IgD-negative memory B cell (primary cell): Measurements from ENCODE around the gene ARPP21. TPM values are rescaled to one million over a fixed set of nuclear protein-coding genes. Genes with fewer than 3 reads are reported as not detected.

ENCODE experiments used
- H3K27ac Mint-ChIP-seq, 3 donors: one replicate each; pipeline ENCODE4 v1.8.0; 2020 to 2022; ENCODE audit warnings: mild to moderate bottlenecking in 3 of 3, mixed read lengths in 3 of 3, moderate library complexity in 1 of 3
- H3K27me3 Mint-ChIP-seq: one replicate; pipeline ENCODE4 v1.8.0; 2021; ENCODE audit warnings: mixed read lengths
- H3K36me3 Mint-ChIP-seq: one replicate; pipeline ENCODE4 v1.8.0; 2020; ENCODE audit warnings: mild to moderate bottlenecking, mixed read lengths
- H3K4me1 Mint-ChIP-seq, 3 donors: one replicate each; pipeline ENCODE4 v1.8.0; 2020 to 2022; ENCODE audit warnings: mixed read lengths in 3 of 3, mild to moderate bottlenecking in 1 of 3
- H3K4me3 Mint-ChIP-seq, 4 donors: one replicate each; pipeline ENCODE4 v1.8.0; 2020 to 2022; ENCODE audit warnings: mild to moderate bottlenecking in 4 of 4, mixed read lengths in 4 of 4, moderate library complexity in 3 of 4
- H3K9me3 Mint-ChIP-seq, 3 donors: one replicate each; pipeline ENCODE4 v1.8.0; 2020 to 2021; ENCODE audit warnings: mixed read lengths in 3 of 3, mild to moderate bottlenecking in 1 of 3
- polyA plus RNA-seq: library from polyadenylated mRNA; unstranded; fragments of 300-500 nt; fragmentation: Illumina TruSeq; gene quantifications from one replicate; pipeline ENCODE4 v1.2.3, GENCODE V29; 2021

ARPP21 gene
- polyA plus RNA-seq, 1 donor from 2014 or later: not detected

DNA sequence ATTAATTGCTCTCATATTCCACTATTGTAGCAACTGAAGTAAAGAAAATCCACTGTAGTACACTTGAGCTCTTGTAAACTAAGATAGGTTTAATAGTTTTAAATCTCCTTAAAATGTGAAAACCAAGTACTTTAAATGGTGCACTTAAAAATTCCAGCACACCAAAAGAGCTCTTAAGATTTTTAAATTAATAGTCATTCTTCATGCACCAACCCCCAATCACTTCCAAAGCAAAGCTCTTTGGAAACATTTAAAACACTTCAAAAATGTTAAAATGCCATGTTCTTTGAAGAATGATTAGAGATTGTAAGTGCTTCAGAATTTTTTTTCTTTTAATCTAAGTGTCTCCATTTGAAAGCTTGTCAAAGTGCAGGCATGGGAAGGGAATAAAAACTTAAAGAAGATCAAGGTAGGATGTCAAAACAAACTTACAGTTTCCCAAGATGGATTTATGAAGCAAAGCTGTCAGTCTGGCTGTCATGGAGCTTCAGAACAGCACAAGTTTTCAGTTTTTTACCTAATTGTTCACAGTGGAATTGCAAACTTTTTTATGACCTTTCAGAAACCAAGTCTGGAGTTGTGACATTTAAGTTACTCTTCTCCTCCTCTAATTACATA, 84.3 kb downstream of the ARPP21 start:
- Mint-ChIP-seq H3K4me3 (no peak overlapping the region), H3K27me3 (no peaks in the 10 kb centered on the region), H3K4me1 (no peaks in the 10 kb centered on the region), H3K27ac (no peak overlapping the region), H3K9me3 (peaks cover 0 to 2% (median 0%) of the 10 kb centered on the region in 3 donors), H3K36me3 (no peaks in the 10 kb centered on the region)

DNA sequence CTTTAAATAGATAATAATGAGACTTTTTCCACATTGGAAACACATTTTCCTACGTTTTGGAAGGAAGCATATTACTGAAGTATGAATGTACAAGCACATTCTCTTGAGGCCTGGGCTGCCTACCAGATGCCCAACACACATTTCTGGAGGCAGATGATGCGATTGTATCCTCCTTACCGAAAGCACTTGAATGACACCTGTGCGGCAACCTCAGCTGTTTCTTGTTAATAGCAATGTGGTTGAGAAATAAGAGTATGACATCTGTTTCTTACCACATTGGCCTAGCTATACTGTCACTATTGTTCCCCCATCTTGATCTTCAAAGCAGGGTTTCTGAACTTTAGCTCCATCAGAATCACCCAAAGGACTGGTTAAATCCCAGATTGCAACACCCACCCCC, 84.8 kb downstream of the ARPP21 start:
- no peaks in the 10 kb centered on the region for H3K36me3 Mint-ChIP-seq
- no peaks in the 10 kb centered on the region for H3K27me3 Mint-ChIP-seq
- H3K4me1 Mint-ChIP-seq: no peaks in the 10 kb centered on the region
- peaks cover 0 to 2% (median 0%) of the 10 kb centered on the region in 3 donors for H3K9me3 Mint-ChIP-seq
- no peak overlapping the region for H3K4me3 Mint-ChIP-seq
- no peak overlapping the region for H3K27ac Mint-ChIP-seq

DNA sequence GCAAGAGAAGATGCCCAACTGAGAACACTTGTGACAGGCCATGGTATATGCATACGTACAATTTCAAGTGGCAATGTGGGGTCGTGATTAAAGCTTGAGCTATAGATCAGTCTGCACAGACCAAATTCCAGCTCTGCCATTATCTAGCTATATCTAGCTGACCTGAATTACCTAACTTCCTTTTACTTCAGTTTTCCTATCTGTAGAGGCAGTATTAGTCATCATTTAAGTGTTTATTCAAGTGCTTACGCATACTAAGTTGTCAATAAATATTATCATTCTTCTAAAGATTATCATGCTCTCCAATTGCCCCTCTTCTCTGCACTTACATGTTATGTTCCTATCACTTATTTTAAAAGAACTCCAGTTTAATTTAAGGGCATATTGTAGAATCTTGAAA, 87.9 kb downstream of the ARPP21 start:
- peaks cover 0 to 2% (median 0%) of the 10 kb centered on the region in 3 donors for H3K9me3 Mint-ChIP-seq
- no peaks in the 10 kb centered on the region for H3K27me3 Mint-ChIP-seq
- H3K4me1 Mint-ChIP-seq: no peaks in the 10 kb centered on the region
- H3K36me3 Mint-ChIP-seq: no peaks in the 10 kb centered on the region
- H3K27ac Mint-ChIP-seq: no peak overlapping the region
- H3K4me3 Mint-ChIP-seq: no peak overlapping the region

DNA sequence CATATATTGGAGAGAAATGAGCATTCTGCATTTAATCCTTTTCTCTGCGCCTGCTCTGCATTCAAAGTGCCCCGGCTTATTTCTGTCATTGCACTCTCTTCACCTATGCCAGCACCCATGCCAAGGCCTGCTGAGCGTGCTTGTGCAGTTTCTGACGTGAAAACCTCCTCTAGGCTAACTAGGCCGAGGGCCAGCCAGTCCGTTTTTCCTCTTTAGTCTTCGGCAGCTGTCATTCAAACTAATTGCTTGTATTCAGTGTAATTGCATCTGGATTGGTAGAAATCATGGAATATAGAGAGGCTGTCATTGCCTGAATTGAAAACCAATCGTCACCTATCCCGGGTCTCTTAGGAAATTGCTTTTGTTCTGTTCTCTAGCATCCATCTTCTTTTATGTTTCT, 94.0 kb downstream of the ARPP21 start:
- Mint-ChIP-seq H3K27ac (no peak overlapping the region), H3K27me3 (no peaks in the 10 kb centered on the region), H3K4me1 (no peaks in the 10 kb centered on the region), H3K36me3 (no peaks in the 10 kb centered on the region), H3K9me3 (peaks cover 0 to 3% (median 0%) of the 10 kb centered on the region in 3 donors), H3K4me3 (no peak overlapping the region)

DNA sequence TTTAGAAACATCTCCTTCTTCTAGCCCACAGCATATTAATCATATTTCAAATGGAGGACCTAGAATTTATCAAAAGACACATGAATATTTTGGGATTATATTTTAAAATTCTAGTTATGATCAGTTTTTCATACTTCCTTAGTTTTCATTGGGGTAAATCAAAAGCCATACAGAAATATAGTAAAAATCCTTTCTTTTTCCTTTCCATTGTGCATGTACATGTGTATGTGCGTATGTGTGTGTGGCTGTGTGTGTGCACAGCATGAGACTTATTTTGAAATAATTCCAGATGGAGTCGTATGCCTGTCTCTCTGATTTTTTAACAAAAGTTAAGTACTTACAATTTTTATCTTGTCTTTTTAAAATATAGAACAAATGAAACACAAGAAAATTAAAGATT, 94.5 kb downstream of the ARPP21 start:
- Mint-ChIP-seq H3K27me3 (no peaks in the 10 kb centered on the region), H3K9me3 (peaks cover 0 to 3% (median 0%) of the 10 kb centered on the region in 3 donors), H3K4me1 (no peaks in the 10 kb centered on the region), H3K36me3 (no peaks in the 10 kb centered on the region), H3K4me3 (no peak overlapping the region), H3K27ac (no peak overlapping the region)

DNA sequence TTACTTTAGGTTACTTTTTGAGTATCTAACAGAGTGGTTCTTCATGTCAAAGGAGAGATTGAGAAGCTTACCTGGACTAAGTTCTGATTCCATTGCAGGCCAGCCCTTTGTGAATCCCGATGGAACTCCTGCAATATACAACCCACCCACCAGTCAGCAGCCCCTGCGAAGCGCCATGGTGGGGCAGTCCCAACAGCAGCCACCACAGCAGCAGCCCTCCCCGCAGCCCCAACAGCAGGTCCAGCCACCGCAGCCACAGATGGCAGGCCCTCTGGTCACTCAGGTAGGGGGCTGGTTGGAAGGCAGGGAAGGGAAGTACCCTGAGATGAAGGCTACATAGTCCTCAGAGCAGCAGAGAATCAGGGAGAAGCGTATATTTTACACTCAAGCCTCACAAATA, 97.8 kb downstream of the ARPP21 start:
- H3K27ac Mint-ChIP-seq: peak overlapping the region in 1 of 3 donors; percentile 31
- H3K27me3 Mint-ChIP-seq: no peaks in the 10 kb centered on the region
- H3K36me3 Mint-ChIP-seq: no peaks in the 10 kb centered on the region
- peaks cover 0 to 3% (median 2%) of the 10 kb centered on the region in 3 donors for H3K9me3 Mint-ChIP-seq
- no peaks in the 10 kb centered on the region for H3K4me1 Mint-ChIP-seq
- no peak overlapping the region for H3K4me3 Mint-ChIP-seq

DNA sequence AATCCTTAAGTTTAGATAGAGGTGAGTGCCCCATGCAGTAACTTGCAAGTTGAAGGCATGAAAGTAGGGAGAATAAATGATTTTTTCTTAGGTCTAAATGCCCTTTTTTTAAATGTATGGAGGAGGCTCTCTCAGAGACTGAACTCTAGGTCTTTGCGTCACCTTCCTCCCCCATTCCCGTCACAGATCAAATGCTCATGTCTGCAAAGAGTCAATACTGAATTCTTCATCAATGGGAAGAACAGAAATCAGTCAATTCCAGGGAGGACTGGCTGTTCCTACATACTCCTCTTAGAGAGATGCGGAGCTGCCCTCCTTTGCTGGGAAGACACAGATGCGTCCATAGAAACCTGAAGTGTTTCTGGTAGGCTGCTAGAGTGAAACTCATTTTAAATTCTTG, 98.2 kb downstream of the ARPP21 start:
- H3K4me1 Mint-ChIP-seq: no peaks in the 10 kb centered on the region
- no peaks in the 10 kb centered on the region for H3K27me3 Mint-ChIP-seq
- no peak overlapping the region for H3K4me3 Mint-ChIP-seq
- H3K9me3 Mint-ChIP-seq: peaks cover 0 to 2% (median 0%) of the 10 kb centered on the region in 3 donors
- H3K36me3 Mint-ChIP-seq: no peaks in the 10 kb centered on the region
- no peak overlapping the region for H3K27ac Mint-ChIP-seq

DNA sequence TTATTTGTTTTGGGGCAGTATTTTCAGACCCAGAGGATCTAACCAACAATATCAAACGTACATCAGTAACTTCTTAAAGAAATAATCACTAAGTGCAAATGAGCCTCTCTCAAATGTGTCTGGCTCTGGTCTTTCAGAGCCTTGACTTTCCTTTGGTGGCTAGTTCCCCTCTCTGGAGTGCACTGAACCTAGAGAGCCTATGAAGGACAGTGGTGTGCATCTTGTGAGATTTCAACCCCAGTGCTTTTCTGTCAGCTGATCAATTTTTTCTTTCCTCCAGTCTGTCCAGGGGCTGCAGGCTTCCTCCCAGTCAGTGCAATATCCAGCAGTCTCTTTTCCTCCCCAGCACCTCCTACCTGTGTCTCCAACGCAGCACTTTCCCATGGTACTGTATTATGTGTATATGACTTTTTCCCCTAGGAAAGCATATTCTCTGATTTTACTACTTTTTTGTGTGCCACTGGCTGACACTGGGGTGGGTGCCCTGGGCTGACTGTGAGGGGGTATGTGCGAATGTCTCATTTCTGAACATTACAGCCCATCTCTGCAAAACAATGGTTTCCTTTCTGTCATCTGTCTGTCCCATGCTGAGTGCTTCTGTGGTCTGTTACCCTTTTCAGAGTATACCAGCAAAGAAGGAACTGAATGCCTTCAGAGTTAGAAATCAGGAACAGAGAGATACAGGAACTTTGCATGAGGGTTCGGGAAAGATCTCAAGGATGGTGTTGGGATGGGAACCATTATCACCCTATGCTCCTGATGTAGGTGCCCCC, 98.8 kb downstream of the ARPP21 start:
- Mint-ChIP-seq H3K36me3 (no peaks in the 10 kb centered on the region), H3K9me3 (peaks cover 0 to 2% (median 0%) of the 10 kb centered on the region in 3 donors), H3K27ac (no peak overlapping the region), H3K4me1 (no peaks in the 10 kb centered on the region), H3K27me3 (no peaks in the 10 kb centered on the region), H3K4me3 (no peak overlapping the region)

DNA sequence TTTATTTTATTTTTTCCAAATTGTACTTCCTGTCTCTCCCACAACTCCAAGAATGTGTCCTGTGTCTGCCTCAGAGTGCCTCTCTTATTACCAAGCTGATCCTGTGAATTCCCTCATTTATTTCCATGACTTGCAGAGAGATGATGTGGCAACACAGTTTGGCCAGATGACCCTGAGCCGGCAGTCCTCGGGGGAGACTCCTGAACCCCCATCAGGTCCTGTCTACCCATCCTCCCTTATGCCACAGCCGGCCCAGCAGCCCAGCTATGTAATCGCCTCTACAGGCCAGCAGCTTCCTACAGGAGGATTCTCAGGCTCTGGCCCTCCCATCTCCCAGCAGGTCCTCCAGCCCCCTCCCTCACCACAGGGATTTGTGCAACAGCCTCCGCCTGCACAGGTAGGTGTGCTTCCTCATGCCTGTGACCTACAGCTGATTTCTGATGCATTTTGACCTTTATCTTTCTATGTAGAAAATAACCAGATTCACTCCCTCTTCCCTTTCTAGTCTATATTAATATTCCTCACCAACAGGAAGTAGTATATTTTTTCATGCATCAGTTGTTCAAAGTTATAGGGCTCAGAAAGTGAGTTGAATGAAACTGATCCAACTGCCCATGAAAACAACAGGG, 100.0 kb downstream of the ARPP21 start:
- Mint-ChIP-seq H3K4me1 (no peaks in the 10 kb centered on the region), H3K27me3 (no peaks in the 10 kb centered on the region), H3K9me3 (peaks cover 0 to 2% (median 0%) of the 10 kb centered on the region in 3 donors), H3K36me3 (no peaks in the 10 kb centered on the region), H3K4me3 (no peak overlapping the region), H3K27ac (no peak overlapping the region)

DNA sequence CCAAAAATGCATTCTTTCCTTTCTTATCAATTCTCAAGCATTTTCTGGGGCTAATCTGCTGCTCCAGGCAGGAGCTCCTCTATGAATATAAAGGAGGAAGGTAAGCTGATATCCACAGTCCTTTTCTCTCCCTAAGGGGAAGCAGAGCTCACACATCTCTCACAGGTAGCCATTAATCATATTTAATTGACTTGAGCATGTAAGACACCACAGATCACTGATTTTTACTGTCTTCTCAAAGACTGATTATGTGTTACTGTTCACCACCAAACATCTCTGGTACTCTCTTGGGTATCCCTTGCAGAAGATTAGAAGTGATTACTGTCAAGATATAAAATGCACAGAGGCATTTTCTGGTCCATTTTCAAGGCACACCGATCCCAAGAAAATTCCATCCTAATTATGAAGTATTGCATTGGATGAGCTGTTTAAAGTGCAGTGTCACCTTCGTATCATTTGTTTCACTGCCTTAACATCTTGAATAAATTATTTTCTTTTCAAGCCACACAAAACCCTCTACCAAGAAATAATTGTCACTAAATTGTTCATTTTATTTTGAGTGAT, 100.7 kb downstream of the ARPP21 start:
- Mint-ChIP-seq H3K4me3 (no peak overlapping the region), H3K9me3 (peaks cover 0 to 2% (median 0%) of the 10 kb centered on the region in 3 donors), H3K4me1 (no peaks in the 10 kb centered on the region), H3K27me3 (no peaks in the 10 kb centered on the region), H3K27ac (no peak overlapping the region), H3K36me3 (no peaks in the 10 kb centered on the region)

DNA sequence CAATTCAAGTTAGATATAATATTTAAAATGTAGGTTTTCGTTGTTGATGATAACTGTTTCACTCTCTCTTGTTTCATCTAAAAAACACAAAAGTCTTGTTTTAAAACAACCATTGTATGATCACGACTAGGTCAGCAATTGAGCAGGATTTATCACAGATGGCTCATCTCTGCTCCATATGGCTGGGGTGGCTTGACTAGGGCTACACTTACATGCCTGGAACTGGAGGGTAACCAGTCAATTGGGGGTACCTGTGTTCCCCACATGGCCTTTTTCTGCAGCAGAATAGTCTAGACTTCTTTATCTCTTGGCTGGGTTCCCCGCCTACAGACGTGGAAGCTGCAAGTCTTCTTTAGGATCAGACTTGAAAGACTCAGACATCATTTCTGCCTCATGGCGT, 103.9 kb downstream of the ARPP21 start:
- Mint-ChIP-seq H3K27ac (no peak overlapping the region), H3K9me3 (peaks cover 0 to 2% (median 0%) of the 10 kb centered on the region in 3 donors), H3K4me1 (no peaks in the 10 kb centered on the region), H3K4me3 (no peak overlapping the region), H3K36me3 (no peaks in the 10 kb centered on the region), H3K27me3 (no peaks in the 10 kb centered on the region)

DNA sequence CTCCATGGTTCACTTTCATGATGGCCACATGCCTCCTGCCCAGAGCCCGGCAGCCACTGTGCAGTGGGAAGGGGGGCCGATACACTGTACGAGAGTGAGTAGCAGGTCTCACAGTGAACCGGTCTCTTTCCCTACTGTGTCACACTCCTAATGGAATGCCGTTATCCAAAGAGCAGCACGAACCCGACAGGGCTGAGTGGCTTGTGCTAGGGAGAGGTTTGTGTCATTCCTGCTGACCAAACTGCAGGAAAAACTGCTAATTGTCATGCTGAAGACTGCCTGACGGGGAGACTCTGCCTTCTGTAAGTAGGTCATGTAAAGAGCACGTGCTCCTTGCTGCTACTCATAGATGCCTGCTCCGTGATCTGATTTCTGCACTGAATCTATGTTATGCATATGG, 105.1 kb downstream of the ARPP21 start:
- Mint-ChIP-seq H3K36me3 (no peaks in the 10 kb centered on the region), H3K4me3 (peak overlapping the region in 1 of 4 donors; percentile 39), H3K9me3 (peaks cover 0 to under 1% (median 0%) of the 10 kb centered on the region in 3 donors), H3K27me3 (no peaks in the 10 kb centered on the region), H3K4me1 (no peaks in the 10 kb centered on the region), H3K27ac (no peak overlapping the region)

DNA sequence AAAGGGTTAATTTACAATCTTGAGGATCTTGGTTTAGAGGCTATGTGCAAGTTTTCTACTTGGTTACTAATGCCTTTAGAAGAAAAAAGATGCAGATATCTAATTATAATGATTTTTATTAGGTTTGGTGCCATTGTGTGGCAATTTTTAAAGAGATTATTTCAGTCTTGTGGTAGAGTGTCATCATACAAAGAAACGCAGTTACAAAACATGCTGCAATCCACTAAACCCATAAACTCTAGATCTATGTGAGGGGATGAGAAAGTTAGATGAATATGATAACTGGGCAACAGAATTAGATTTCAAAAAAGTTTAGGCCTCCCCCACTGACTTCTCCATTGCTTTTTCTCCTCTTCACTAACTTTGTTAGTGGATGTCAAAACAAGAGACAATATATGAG, 106.0 kb downstream of the ARPP21 start:
- Mint-ChIP-seq H3K27ac (no peak overlapping the region), H3K9me3 (no peaks in the 10 kb centered on the region), H3K27me3 (no peaks in the 10 kb centered on the region), H3K4me1 (no peaks in the 10 kb centered on the region), H3K4me3 (no peak overlapping the region), H3K36me3 (no peaks in the 10 kb centered on the region)

DNA sequence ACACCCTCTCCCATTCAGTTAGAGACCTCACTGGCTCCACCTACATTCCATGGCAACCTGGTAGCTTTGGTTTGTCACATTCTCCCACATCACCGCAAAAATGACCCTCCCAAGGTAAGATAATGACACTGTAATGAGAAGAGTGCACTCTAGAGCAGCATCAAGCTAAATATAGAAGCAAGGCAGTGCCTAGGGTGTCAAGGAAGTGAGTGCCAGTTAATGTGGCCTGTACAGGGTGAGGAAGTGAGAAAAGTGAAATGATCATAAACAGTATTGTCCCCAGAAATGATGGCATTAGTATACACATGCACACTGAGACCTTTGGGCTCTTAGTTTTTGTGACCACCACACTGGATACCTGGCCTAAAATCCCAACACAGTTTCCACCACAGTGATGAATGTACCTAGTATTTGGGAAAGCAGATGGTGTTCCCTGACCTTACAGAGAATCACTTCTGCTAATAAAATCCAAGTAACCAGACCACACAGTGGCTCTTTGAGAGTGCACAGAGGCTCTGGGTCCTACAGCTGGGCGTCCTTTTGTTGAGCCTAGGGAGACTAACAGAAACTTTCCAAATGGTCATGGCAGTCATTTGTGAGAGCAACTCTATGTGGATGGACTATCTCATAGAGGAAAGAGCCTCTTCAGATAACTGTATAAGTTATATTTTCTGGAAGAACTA, 106.6 kb downstream of the ARPP21 start:
- Mint-ChIP-seq H3K27ac (no peak overlapping the region), H3K4me1 (no peaks in the 10 kb centered on the region), H3K27me3 (no peaks in the 10 kb centered on the region), H3K36me3 (no peaks in the 10 kb centered on the region), H3K4me3 (no peak overlapping the region), H3K9me3 (no peaks in the 10 kb centered on the region)

DNA sequence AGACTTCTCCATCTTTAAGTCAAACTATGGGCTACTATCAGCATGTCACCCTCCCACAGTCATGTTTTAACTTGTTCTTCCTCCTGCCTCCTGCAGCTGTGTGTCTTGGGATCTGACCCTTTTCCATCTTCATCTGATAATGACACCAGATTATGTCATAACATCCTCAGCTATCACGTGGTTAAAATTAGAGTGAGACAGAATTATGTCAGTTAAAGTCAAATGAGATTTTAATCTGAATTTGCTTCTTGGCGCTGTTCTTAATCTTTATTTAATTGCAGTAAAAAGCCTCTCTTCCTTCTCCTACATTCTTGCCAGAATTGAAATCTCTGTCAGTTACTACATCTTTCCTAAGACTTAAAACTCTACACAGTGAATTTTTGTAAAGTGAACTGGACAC, 107.2 kb downstream of the ARPP21 start:
- Mint-ChIP-seq H3K4me3 (no peak overlapping the region), H3K4me1 (no peaks in the 10 kb centered on the region), H3K27ac (no peak overlapping the region), H3K36me3 (no peaks in the 10 kb centered on the region), H3K27me3 (no peaks in the 10 kb centered on the region), H3K9me3 (no peaks in the 10 kb centered on the region)
